GM10847 (cell line): Measurements from ENCODE around the gene FGA.

Source experiments
- POLR2A ChIP-seq: IDR thresholded peaks from 2 replicates; pipeline ENCODE4 v1.6.1; 2011; ENCODE audit not compliant: insufficient read length; ENCODE audit errors: extremely low read depth

The FGA gene

DNA sequence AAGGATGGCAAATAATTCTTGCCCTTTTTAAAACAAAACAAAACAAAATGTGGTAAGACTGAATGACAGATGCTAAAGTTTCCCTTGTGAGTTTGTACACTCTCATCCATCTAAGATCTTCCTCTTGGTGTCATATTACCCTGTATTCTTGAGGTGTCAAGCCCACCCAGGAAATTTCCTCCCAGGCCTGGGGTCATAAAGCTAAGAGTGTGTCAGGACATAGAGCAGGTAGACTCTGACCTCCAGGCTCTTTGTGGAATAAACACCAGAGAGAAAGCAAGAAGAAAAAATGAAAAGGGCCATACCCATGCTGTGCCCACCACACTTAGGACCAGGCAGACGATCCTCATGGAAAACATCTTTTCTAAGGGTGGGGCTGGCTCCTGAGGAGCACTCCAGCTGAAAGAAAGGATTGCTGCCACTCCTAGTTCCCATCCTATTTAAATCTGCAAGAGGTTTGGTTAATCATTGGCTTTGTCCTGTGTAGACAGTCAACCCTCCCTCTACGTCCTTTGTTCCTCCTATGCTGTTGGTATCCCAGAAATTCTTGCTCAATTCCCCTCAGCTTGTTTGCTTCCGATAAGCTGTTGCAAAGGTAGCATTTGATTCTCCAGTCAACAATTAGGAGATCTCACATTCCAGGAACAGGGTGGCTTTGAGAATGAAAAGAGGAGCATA is at the start of gene FGA:
Gene FGA, minus strand, starts transcription at position 414 of the 678 bp plus-strand sequence. Its CDS starts 55 bp downstream, at position 359.
- no peak for TF ChIP-seq POLR2A

DNA sequence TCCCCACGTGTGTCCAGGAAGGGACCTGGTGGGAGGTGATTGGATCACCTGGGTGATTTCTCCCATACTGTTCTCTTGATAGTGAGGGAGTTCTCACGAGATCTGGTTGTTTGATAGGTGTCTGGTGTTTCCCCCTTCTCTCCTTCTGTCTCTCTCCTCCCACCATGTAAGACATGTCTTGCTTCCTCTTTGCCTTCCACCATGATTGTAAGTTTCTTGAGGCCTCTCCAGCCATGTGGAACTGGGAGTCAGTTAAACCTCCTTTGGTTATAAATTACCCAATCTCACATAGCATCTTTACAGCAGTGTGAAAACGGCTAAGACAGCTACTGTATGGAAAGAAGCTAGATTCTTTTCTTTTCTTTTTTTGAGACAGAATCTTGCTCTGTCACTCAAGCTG is 43.5 kb upstream of the FGA start:
- no peak for TF ChIP-seq POLR2A

- TF ChIP-seq POLR2A = no peak
Measured at GRCh38 chr4:154631828-154632227, 41.3 kb upstream of the FGA start.

DNA sequence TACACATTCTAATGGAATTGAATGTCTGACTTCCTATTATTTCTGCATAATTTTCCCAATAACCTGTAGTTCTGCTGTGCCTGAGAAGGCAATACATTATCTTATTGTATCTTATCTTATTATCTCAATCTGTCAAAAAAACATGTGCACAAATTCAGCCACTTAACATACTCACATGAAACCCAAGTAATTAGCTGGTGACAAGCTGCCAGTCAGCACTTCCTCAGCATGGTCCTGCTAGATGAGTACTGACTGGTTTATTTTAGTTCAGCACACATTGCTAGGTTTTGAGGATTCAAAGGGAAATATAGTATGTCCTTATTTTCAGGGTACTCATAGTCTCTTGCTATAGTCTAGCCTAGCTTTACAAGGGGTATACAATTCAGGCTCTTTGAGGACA is 39.8 kb upstream of the FGA start:
- TF ChIP-seq POLR2A = no peak

- TF ChIP-seq POLR2A = no peak
Measured at GRCh38 chr4:154626793-154627484, 36.4 kb upstream of the FGA start.

DNA sequence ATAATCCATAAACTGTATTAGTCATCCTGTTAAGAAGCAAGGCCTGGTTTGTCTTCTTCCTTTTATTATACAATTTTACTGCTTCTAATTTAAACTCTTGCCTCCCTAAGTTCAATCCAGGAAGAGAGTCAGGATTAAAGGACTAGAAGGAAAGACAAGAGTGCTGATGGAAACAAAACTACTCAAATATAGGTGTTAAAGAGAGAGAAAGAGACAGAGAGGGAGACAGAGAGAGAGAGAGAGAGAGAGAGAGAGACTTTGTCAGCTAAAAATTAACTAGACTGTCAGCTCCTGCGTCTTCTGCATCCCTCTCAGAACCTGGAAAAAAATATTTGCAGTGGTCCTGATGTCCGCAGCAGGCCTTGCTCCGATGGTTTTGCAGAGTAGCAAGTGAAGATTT is 35.4 kb upstream of the FGA start:
- no peak for TF ChIP-seq POLR2A

DNA sequence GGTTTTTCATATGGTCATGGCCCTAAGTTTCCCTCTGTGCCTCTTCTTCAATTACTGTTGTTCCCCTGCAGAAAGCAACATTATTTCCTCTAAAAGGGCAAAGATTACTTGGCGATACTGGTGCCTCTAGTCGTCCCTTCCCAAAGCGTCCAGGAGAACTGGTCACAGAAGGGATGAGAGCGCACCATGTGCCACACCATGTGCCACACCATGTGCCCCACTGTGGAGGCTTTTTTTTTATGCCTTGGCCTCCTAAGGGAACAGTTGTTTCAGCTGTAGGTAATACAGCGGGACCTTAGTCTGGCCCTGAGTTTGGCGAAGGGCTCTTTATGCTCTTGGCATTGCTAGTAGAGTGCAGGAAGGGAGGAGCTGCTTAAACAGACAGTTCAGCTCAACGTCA is 33.5 kb upstream of the FGA start:
- no peak for TF ChIP-seq POLR2A

DNA sequence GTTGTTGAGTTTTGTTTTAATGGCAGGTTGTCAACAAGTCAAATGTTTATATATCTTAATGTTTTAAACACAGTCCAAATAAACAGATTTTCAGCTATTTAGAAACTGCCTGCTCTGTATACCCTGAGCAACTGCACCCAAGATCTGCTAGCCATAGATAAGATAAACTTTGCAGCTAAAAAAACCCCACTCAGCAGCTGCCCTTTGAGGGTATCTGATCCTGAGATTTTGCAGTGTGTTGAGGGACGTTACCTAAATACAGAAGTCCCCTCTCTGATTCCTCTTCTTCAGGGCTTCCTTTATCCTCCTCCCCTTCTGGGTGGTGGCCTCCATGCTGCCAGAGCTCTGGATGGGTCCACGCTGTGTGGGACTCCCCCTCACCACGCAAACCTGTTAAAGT is 32.9 kb upstream of the FGA start:
- TF ChIP-seq POLR2A = no peak

DNA sequence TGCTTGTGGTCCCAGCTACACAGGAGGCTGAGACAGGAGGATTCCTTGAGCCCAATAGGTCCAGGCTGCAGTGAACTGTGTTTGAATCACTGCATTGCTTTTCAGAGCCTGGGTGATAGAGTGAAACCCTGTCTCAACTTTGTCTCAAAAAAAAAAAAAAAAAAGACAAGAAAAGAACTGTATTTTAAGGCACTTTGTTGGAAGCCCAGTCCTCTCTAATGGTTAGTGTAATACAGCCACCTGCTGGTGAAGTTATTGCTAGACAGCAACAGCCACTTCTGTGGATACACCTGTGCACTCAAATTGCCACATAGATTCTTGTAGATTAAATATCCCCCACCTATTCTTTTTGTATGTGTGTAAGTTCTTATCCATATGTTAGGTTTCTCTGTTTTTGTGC is 32.1 kb upstream of the FGA start:
- no peak for TF ChIP-seq POLR2A

DNA sequence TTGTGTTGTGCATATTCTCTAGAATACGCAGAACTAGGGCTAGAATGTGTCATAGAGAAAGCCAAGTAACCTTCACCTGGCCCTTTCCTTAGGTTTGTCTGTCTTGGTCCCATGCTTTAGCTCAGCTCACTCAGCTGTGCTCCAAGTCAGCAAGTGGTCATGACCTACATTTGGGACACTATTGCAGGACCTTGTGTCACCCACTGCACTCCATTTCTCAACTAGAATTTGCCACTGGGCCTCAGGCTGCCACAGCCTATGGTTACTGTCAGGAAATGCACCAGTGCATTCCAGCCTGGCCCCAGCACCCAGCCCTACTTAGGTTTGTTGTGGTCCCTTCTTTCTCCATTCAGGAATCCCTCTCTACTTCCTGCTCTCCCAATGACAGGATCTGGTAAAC is 29.6 kb upstream of the FGA start:
- no peak for TF ChIP-seq POLR2A

GRCh38 chr4:154618708-154619315 is 28.3 kb upstream of the FGA start:
- TF ChIP-seq POLR2A = no peak

- no peak for TF ChIP-seq POLR2A
Measured at GRCh38 chr4:154617820-154618317, 27.3 kb upstream of the FGA start.

DNA sequence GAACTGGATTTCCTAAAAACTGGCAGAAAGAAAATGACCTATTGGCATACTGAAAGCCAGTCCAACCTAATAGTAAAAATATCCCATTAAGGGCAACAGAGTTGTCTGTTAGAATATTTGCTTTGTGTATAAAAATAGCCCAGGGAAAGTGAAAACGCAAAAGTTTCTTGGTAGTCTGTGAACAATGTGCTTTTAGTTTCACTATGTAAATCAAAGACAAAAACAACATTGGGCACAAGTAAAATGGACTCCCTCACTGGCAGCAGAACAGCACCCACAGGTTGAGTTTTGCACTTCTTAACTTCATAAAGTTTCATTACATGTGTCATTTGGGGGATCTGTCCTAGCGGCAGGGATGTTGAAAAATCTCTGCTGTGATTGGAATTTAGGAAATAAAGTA is 26.2 kb upstream of the FGA start:
- TF ChIP-seq POLR2A = no peak

GRCh38 chr4:154616287-154616686 is 25.7 kb upstream of the FGA start:
- TF ChIP-seq POLR2A = no peak

- no peak for TF ChIP-seq POLR2A
Measured at GRCh38 chr4:154615211-154615610, 24.7 kb upstream of the FGA start.

- TF ChIP-seq POLR2A = no peak
Measured at GRCh38 chr4:154614306-154614705, 23.8 kb upstream of the FGA start.
